Body of pancreas (tissue), 4 donors: Measurements from ENCODE around the gene SLC16A10. TPM values are rescaled to one million over a fixed set of nuclear protein-coding genes. Genes with fewer than 3 reads are reported as not detected.
"Not testable (repeated sequence)": the region's sequence is repeated elsewhere in the genome, so short reads cannot be mapped to it uniquely, and the experiment has no call there.

Experiments used
- ATAC-seq: fragments of 150-250 bp; one replicate; pipeline ENCODE4 v1.9.1; 2016
- DNase-seq, 4 donors: peaks; one replicate each; pipeline ENCODE4 v3.0.0-alpha.2; 2019
- H3K27ac ChIP-seq, 4 donors: fragments of 200-600 bp; sonication (generic); 1 replicate in 3 of 4; 2 replicates in 1 of 4; pipeline versions ENCODE4 v1.5.1 to v1.6.1; 2016 to 2019; ENCODE audit warnings: mild to moderate bottlenecking in 1 of 4, mixed read lengths in 1 of 4, moderate library complexity in 1 of 4
- H3K27me3 ChIP-seq, 2 donors: fragments of 200-600 bp; sonication (generic); one replicate each; pipeline ENCODE4 v1.6.0; 2016; ENCODE audit warnings: mild to moderate bottlenecking in 1 of 2
- H3K36me3 ChIP-seq, 2 donors: fragments of 200-600 bp; sonication (generic); replicated peaks in 1 of 2; 2 replicates each; pipeline ENCODE4 v1.5.1; 2016; ENCODE audit warnings: low read depth in 2 of 2; ENCODE audit not compliant: insufficient read depth in 1 of 2
- H3K4me1 ChIP-seq: fragments of 200-600 bp; sonication (generic); one replicate; pipeline ENCODE4 v1.6.0; 2016
- H3K4me3 ChIP-seq, 2 donors: fragments of 200-600 bp; sonication (generic); 1 replicate in 1 of 2; 2 replicates in 1 of 2; pipeline ENCODE4 v1.5.1; 2016 to 2019
- H3K9me3 ChIP-seq, 3 donors: fragments of 200-600 bp; sonication (generic); 1 replicate in 2 of 3; 2 replicates in 1 of 3; pipeline ENCODE4 v1.5.1; 2016
- POLR2A ChIP-seq, 3 donors: fragments of 450-650 bp; IDR thresholded peaks; one replicate each; pipeline ENCODE4 v1.6.1; 2016; ENCODE audit warnings: antibody characterized with exemption in 3 of 3, mild to moderate bottlenecking in 2 of 3
- WGBS, 2 donors: methylation state at CpG; one replicate each; pipeline ENCODE4 v1.1.5; 2017; 5-methylcytosine and 5-hydroxymethylcytosine counted together
- intact Hi-C: fragments of 100-400 bp; cut with DNase I; formaldehyde crosslinking; loops from one replicate; pipeline ENCODE4 v1.15.1; 2023
- total RNA-seq, 2 donors: library from RNA; depleted of rRNA; stranded (reverse); fragments of >200 nt; gene quantifications; one replicate each; pipeline ENCODE4 v1.1.0, GENCODE V29; 2016
- TF ChIP-seq, protein P1 (sequence below), 7 experiments: fragments of 450-650 bp in 4 of 7; fragments of 200-600 bp in 3 of 7; sonication (generic) in 3 of 7; IDR thresholded peaks; one replicate each; pipeline ENCODE4 v1.5.1; 2016 to 2019; ENCODE audit warnings: antibody characterized with exemption in 7 of 7

Gene SLC16A10
- total RNA-seq, 2 donors from 2014 or later = 59.4 to 124 TPM

DNA sequence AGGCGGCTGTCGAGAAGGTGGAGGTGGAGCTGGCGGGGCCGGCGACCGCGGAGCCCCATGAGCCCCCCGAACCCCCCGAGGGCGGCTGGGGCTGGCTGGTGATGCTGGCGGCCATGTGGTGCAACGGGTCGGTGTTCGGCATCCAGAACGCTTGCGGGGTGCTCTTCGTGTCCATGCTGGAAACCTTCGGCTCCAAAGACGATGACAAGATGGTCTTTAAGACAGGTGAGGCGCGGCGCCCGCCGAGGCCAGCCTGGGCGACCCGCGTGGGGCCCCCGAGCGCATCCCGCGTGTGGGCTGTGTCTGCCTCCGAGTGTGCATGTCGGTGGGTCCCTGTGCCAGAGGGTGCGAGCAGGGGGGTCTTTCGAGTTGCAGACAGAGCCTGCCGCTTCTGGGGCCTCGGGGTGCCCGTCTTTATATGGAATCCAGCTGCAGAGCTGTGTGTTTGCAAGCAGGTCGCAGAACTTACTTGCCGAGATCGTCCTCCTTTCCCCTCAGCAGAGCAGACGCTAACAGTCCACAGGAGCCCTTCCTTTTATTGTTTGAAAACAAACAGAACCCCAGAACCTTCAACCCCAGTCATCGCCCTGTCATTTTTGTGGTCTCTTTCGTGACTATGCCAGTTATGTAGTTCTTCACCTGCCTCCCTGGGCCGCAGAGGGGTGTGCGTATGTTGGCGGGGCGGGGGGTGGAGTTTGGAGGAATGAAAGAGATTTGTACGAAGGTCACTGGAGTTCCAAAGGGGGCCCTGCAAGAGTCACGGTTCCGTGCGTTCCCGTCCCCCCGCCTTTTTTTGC lies 766 bp downstream of the SLC16A10 start:
- Histone ChIP-seq H3K27ac (peak overlapping the region; percentile 69 to 88 (median 84)), H3K4me3 (peak overlapping the region; percentile 67 to 91), H3K36me3 (no peaks in the 10 kb centered on the region), H3K27me3 (no peaks in the 10 kb centered on the region), H3K4me1 (peaks cover 29% of the 10 kb centered on the region), H3K9me3 (no peaks in the 10 kb centered on the region)
- TF ChIP-seq POLR2A (IDR thresholded peaks at IDR 0.05) = peak in 2 of 3 donors; percentile 55 to 61
- TF ChIP-seq, protein P1, sequence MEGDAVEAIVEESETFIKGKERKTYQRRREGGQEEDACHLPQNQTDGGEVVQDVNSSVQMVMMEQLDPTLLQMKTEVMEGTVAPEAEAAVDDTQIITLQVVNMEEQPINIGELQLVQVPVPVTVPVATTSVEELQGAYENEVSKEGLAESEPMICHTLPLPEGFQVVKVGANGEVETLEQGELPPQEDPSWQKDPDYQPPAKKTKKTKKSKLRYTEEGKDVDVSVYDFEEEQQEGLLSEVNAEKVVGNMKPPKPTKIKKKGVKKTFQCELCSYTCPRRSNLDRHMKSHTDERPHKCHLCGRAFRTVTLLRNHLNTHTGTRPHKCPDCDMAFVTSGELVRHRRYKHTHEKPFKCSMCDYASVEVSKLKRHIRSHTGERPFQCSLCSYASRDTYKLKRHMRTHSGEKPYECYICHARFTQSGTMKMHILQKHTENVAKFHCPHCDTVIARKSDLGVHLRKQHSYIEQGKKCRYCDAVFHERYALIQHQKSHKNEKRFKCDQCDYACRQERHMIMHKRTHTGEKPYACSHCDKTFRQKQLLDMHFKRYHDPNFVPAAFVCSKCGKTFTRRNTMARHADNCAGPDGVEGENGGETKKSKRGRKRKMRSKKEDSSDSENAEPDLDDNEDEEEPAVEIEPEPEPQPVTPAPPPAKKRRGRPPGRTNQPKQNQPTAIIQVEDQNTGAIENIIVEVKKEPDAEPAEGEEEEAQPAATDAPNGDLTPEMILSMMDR (IDR thresholded peaks at IDR 0.05) = no peak
- DNase-seq = peak; percentile 58 to 77 (median 68)
- intact Hi-C loops = no loop called here
- peak; percentile 19 for ATAC-seq
- 1% methylated on average over 24 to 38 of the region's 54 CpGs for WGBS, 2 donors

DNA sequence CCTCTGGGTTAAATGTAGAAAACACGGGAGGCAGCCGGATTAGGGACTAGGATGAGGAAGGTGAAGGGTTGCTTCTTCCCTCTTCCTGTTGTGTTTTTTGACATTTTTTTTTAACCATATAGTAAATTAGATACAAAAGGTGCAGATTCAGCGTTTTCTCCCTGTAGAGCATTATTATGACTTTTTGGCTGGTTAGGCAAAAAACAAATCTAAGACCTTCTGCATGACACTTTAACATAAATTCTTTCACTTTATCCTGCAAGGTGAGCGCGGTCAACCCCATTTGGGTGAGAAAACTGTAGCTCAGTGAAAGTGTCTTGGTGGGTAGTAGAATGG lies 1.3 kb downstream of the SLC16A10 start:
- TF ChIP-seq, protein P1 (IDR thresholded peaks at IDR 0.05) = no peak
- no peak for TF ChIP-seq POLR2A (IDR thresholded peaks at IDR 0.05)
- intact Hi-C loops = no loop called here
- Histone ChIP-seq H3K9me3 (no peaks in the 10 kb centered on the region), H3K36me3 (no peaks in the 10 kb centered on the region), H3K4me3 (peak overlapping the region; percentile 67 to 91), H3K27me3 (no peaks in the 10 kb centered on the region), H3K27ac (peak overlapping the region; percentile 69 to 88 (median 84)), H3K4me1 (peaks cover 32% of the 10 kb centered on the region)
- DNase-seq (no peak), ATAC-seq (no peak)
- 17 to 18% methylated on average over 5 of the region's 5 CpGs for WGBS, 2 donors

DNA sequence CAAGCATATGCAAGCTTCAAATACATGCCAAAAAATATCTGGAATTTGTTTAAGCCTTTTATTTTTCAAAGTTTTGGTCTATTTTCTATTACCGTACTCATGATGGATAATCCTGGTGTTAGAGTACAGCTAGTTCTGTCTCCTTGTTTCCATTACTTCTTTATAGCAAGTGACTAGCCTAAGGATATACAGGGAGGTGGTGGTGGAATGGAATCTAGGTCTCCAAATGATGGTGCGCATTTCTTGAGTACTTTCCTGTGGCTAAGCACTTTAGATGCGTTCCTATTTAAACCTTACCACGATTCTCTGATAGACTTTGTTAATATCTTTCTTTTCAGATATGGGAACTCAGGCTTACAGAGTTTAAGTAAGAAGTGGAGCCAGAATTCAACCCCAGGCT lies 3.5 kb downstream of the SLC16A10 start:
- H3K4me3 ChIP-seq = no peak overlapping the region
- H3K27me3 ChIP-seq = no peaks in the 10 kb centered on the region
- no peak for DNase-seq
- H3K36me3 ChIP-seq = no peaks in the 10 kb centered on the region
- H3K27ac ChIP-seq = peak overlapping the region in 2 of 4 donors; percentile 43 to 73
- no peaks in the 10 kb centered on the region for H3K9me3 ChIP-seq
- no peak for ATAC-seq
- TF ChIP-seq POLR2A (IDR thresholded peaks at IDR 0.05) = no peak
- TF ChIP-seq, protein P1 (IDR thresholded peaks at IDR 0.05) = no peak
- H3K4me1 ChIP-seq = peaks cover 40% of the 10 kb centered on the region
- 32 to 43% methylated on average over 4 of the region's 4 CpGs for WGBS, 2 donors
- intact Hi-C loops = no loop called here

GRCh38 chr6:111091987-111092386 lies 4.7 kb downstream of the SLC16A10 start:
- peaks cover 42% of the 10 kb centered on the region for H3K4me1 ChIP-seq
- H3K27ac ChIP-seq = peak overlapping the region; percentile 1 to 73 (median 26)
- no peak for TF ChIP-seq POLR2A (IDR thresholded peaks at IDR 0.05)
- TF ChIP-seq, protein P1 (IDR thresholded peaks at IDR 0.05) = no peak
- WGBS, 2 donors = 39 to 48% methylated on average over 3 of the region's 3 CpGs
- intact Hi-C loops = no loop called here
- H3K4me3 ChIP-seq = no peak overlapping the region
- H3K27me3 ChIP-seq = no peaks in the 10 kb centered on the region
- no peak for ATAC-seq
- H3K9me3 ChIP-seq = no peaks in the 10 kb centered on the region
- no peaks in the 10 kb centered on the region for H3K36me3 ChIP-seq
- DNase-seq = peak; percentile 41 to 65 (median 46)

- Histone ChIP-seq H3K4me1 (peaks cover 65% of the 10 kb centered on the region), H3K27ac (peak overlapping the region; percentile 43 to 71 (median 46))
- ATAC-seq, H3K9me3 ChIP-seq, H3K4me3 ChIP-seq, intact Hi-C loops, H3K27me3 ChIP-seq, H3K36me3 ChIP-seq, DNase-seq: not testable (repeated sequence)
- WGBS, 2 donors = 91 to 100% methylated on average over 1 of the region's 1 CpG
Observed at GRCh38 chr6:111095488-111095887, 8.2 kb downstream of the SLC16A10 start.
